Stimulated activated CD8-positive, alpha-beta memory T cell treated with anti-CD3 and anti-CD28 coated beads, Interleukin-12 subunit alpha, Interleukin-12 subunit beta, amount 100 ng/mL, for 24 hours (primary cell): Measurements from ENCODE around the gene SLC39A6.
"Not testable (repeated sequence)": the region's sequence is repeated elsewhere in the genome, so short reads cannot be mapped to it uniquely, and the experiment has no call there.

Experiments used
- DNase-seq: peaks from one replicate; pipeline ENCODE4 v3.0.0-alpha.2; 2020; ENCODE audit errors: extremely low read depth

The SLC39A6 gene

DNA sequence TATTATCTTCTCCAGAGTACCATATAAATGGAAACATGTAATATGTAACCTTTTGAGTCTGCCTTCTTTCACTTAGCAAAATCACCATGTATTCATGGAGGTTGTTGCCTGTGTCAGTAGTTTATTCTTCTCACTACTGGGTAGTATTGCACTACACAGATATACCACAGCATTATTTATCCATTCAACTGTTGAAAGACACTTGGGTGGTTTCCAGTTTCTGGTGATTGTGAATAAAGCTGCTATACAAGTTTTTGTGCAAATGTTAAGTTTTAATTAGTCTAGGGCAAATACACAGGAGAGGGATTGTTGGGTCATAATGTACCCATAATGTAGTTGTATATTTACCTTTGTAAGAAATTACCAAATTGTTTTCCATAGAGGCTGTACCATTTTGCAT is 32.2 kb downstream of the SLC39A6 start:
- DNase-seq = no peak

- no peak for DNase-seq
Observed at GRCh38 chr18:36095936-36096519, 33.1 kb downstream of the SLC39A6 start.

DNA sequence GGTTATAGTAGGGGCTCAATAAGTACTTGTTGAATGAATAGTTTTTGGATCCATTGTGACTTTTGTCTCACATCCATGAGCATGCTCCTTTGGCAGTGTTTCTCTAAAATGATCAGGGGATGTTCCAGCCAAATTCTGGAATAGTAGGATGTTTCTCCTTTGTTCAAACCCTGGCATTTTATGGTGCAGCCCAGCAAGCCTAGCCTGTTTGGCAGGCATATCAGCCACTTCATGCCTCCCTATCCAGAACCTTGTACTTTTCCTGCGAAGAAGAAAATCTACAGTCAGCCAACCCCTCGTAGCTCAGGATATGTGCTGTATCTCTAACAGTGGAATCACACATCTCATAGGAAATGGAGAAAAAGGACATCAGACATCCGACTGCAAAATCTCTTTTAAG is 34.7 kb downstream of the SLC39A6 start:
- DNase-seq = no peak

GRCh38 chr18:36092116-36092515 is 37.0 kb downstream of the SLC39A6 start:
- DNase-seq = not testable (repeated sequence)

DNA sequence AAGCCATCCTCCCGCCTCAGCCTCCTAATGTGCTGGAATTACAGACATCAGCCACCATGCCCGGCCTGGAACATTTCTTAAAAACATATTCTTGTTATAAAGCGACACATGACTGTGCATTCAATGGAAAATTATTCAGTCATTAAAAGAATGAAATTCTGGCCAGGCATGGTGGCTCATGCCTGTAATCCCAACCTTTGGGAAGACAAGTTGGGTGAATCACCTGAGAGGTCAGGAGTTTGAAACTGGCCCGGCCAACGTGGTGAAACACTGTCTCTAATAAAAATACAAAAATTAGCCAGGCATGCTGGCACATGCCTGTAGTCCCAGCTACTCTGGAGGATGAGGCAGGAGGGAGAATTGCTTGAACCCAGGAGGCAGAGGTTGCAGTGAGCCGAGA is 40.1 kb downstream of the SLC39A6 start:
- no peak for DNase-seq

DNA sequence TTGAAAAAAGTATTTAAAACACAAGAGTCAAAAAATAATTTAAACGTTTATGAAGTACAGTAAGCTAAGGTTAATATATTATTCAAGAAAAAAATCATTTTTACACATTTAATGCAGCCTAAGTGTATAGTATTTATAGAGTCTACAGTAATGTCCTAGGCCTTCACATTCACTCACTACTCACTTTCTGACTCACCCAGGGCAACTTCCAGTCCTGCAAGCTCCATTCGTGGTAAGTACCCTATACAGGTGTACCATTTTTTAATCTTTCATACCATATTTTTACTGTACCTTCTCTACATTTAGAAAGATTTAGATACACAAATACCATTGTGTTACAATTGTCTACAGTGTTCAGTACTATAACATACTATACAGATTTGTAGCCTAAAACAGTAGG is 40.9 kb downstream of the SLC39A6 start:
- DNase-seq = no peak

GRCh38 chr18:36086186-36086585 is 43.0 kb downstream of the SLC39A6 start:
- no peak for DNase-seq

GRCh38 chr18:36085195-36085594 is 43.9 kb downstream of the SLC39A6 start:
- DNase-seq = no peak

GRCh38 chr18:36083729-36084128 is 45.4 kb downstream of the SLC39A6 start:
- DNase-seq = no peak

DNA sequence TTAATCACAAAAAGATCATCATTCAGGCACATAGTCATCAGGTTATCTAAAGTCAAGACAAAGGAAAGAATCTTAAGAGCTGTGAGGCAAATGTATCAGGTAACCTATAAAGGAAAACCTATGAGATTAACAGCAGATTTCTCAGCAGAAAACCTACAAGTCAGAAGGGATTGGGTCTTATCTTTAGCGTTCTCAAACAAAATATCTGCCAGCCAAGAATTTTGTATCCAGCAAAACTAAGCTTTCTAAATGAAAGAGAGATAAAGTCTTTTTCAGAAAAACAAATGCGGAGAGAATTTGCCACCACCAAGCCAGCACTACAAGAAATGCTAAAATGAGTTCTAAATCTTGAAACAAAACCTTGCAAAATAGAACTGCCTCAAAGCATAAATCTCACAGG is 48.0 kb downstream of the SLC39A6 start:
- not testable (repeated sequence) for DNase-seq

DNA sequence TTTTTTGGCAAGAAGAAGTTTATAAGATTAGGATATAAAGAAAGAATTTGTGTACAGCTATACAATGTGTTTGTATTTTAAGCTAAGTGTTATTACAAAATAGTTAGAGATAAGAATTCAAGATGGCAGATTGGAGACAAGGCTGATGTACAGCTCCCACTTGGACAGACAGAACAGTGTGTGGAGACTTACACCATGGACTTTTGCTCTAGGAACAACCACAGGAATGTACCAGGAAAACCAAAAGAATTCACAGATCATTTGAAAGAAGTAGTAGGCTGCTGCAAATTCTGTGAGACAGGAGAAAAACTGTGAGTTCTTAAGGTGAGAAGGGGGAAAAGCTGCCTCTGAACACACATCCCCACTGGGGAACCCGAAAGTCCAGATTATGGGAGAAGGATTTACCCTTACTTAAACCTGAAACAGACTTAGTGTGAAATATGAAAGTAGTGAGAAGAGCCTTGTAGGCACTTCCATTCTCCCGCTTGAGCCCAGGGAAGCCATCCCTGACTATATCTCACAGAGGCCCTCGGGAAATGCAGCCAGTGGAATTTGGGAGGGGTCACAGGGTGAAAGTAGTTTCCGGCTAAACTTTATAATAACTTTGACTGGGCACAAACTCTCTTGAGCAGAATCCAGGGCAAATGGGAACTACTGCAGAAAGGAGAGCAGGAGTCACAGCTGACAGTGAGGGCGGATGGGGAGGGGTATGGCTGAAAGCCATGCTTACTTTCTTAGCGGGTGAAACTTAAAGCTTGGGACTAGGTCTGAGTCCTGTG is 50.2 kb downstream of the SLC39A6 start:
- no peak for DNase-seq

GRCh38 chr18:36077764-36078163 is 51.4 kb downstream of the SLC39A6 start:
- DNase-seq = not testable (repeated sequence)

- no peak for DNase-seq
Observed at GRCh38 chr18:36075862-36076587, 53.1 kb downstream of the SLC39A6 start.

GRCh38 chr18:36074435-36074834 is 54.7 kb downstream of the SLC39A6 start:
- no peak for DNase-seq

DNA sequence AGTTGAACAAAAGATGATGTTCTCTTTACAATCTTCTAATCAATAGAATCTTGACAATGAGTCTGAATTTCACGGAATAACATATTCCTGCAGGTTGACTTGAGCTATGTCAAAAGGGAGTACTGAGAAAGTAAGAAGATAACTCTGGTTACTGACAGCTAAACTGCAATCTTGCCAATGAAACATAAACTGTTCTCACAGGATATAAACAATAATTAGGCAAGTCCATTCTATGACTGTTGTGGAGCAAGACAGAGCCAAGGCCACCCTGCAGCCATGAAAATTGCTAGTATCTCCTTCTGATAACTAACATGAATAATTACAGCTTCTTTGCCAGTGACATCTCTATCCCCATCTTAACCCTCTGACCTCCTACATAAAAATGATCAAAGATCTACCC is 55.5 kb downstream of the SLC39A6 start:
- no peak for DNase-seq

DNA sequence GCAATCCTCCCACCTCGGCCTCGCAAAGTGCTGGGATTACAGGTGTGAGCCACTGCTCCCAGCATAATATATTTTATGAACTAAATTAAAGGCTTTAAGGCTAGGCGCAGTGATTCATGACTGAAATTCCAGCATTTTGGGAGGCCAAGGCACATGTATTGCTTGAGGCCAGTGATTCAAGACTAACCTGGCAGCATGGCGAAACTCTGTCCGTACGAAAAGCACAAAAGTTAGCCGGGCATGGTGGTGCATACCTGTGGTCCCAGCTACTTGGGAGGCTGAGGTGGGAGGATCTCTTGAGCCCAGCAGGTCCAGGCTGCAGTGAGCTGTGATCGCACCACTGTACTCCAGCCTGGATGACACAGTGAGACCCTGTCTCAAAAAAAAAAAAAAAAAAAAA is 56.7 kb downstream of the SLC39A6 start:
- not testable (repeated sequence) for DNase-seq

DNA sequence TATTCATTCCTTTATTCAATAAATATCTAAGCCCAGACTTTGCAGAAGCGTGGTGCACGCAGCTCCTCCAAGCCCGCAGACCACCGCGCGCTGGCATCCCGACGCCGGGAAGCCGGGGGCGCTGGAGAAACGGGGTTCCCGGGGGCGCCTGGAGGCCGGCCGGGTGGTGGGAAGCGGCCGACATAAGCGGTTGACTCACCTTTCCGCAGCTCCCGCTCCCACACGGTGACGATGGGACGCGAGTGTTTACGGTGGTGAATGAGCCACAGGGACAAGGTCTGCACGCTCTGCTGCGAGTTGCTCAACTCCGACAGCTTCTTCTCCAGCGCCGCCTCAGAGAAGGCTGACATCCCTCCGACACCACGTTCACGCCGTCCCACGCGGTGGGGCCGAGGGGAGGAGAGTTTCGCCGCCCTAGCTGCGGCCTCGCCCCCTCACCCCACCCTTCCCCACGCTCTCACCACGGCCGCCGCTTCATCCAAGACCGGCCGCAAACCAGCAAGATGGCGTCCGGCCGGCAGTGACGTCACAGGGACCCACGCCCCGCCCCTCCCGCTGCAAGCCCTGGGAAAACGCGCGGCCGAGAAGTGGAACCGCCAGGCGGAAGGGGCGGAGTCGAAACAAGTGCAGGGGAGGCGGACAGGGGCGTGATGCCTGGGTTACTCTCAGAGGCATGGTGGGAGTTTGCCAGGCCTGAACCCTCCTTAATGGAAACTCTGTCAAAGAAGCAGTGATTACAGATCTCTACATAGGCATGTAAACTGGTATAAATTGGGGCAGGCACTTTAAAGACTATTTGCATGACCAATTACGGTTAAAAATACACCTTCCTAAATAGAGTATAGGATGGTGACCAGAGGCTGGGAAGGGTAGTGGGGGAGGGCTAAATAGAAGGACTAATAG is 61.8 kb downstream of the SLC39A6 start, which contains the start of gene RPRD1A:
Gene RPRD1A (minus strand): TSS at position 505 of the 903 bp plus-strand sequence. CDS start 155 bp downstream, at position 350.
- peak; percentile 95 for DNase-seq

- no peak for DNase-seq
Observed at GRCh38 chr18:36066686-36067054, 62.5 kb downstream of the SLC39A6 start.

DNA sequence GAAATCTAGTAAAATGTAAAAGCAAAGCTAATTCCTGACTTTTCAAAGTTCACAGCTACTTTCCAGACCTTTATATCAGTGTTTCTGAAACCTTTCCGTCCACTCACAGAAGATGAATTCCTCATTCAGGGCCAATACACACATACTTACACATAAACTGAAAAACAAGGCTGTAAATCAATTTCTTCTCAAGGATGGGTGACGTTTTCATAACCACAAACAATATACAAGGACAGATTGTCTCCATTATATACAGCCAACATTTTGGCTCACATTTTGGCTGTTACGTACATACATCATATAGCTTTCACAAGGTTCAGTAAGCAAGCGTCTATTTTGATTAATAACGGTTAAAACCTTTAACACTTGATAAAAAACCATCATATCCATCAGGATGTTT is 63.1 kb downstream of the SLC39A6 start:
- DNase-seq = no peak

DNA sequence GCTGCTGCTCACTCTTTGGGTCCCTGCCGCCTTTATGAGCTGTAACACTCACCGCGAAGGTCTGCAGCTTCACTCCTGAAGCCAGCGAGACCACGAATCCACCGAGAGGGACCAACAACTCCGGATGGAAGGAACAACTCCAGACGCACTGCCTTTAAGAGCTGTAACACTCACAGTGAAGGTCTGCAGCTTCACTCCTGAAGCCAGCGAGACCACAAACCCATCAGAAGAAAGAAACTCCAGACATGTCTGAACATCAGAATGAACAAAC is 64.4 kb downstream of the SLC39A6 start:
- DNase-seq = not testable (repeated sequence)

DNA sequence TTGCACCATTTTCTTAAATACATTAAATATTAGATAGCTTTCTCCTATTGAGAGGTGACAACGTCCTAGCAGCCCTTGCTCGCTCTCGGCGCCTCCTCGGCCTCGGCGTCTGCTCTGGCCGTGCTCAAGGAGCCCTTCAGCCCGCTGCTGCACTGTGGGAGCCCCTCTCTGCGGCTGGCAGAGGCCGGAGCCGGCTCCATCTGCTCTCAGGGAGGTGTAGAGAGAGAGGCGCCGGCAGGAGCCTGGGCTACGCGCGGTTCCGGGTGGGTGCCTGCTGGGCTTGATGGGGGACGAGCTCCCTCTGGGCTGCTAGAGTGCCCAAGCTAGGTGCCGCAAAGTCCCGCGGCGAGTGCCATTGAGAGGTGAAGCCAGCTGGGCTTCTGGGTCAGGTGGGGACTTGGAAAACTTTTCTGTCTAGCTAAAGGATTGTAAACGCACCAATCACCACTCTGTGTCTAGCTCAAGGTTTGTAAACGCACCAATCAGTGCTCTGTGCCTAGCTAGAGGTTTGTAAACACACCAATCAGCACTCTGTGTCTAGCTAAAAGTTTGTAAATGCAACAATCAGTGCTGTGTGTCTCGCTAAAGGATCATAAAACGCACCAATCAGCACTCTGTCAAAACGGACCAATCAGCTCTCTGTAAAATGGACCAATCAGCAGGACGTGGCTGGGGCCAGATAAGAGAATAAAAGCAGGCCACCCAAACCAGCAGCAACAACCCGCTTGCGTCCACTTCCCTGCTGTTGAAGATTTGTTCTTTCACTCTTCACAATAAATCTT is 64.9 kb downstream of the SLC39A6 start:
- DNase-seq = no peak
